ENCODE measurements around the gene ALDOC.

DNA sequence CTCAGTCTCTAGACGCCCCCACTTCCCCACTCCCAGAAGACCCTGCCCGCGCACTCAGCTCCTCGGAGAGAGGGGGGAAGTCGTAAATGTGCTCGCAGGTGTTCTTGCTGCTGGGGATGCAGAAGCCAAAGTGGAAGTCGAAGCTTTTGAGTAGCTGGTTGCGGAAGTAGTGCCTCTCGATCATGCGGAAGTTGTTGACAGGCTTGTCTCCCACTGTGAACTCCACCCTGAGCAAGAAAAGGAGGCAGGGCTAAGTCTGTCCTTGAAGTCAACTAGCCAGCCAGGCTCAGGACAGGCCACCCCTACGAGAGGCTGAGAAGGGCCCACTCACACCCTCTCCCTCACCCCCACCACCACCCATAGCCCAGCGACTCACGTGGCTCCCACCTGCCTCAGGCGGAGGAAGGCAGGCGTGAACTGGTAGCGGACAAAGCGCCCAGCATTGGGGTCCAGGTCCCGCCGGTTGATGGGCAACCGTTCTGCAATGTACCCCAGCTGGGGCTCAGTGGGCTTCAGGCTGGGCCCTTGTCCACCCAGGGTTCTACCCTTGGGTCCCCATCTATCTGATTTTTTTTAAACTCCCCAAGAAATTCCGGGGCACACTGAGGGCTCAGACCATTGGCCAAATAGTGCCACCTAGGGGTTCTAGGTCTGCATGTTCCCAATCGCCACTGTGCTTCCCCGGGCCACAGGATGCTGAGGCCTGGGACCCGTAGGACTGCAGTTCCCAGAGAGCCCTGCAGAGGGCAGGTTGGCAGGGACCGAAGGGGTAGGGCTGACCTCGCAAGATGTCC is 28.9 kb downstream of the ALDOC start:
- TF ChIP-seq YY1 (IDR thresholded peaks at IDR 0.05; ENCODE audit: low read depth, low read length): peak; percentile 69; the same call in 1 of the 2 replicates
- peak; percentile 63 for TF ChIP-seq DPF2 (IDR thresholded peaks at IDR 0.05)
- no peak for TF ChIP-seq MEF2A (IDR thresholded peaks at IDR 0.05; ENCODE audit: insufficient read depth, low read depth, low read length)
- TF ChIP-seq EZH2 (IDR thresholded peaks at IDR 0.05; ENCODE audit: borderline replicate concordance, control insufficient read depth, low read depth, low read length): no peak
- no peak for TF ChIP-seq POLR2AphosphoS2 (IDR thresholded peaks at IDR 0.05; ENCODE audit: low read depth, low read length)
- no peak for TF ChIP-seq CEBPZ (IDR thresholded peaks at IDR 0.05; ENCODE audit: low read depth, low read length)
- TF ChIP-seq POLR2A (IDR thresholded peaks at IDR 0.05; ENCODE audit: low read depth, low read length): no peak; the same call in 1 of the 2 replicates
- TF ChIP-seq USF2 (IDR thresholded peaks at IDR 0.05; ENCODE audit: borderline replicate concordance, low read depth, low read length): no peak
- TF ChIP-seq RAD21 (IDR thresholded peaks at IDR 0.05; ENCODE audit: insufficient read depth, low read depth, low read length): peak; percentile 55
- TF ChIP-seq NR2C2 (IDR thresholded peaks at IDR 0.05; ENCODE audit: borderline replicate concordance, control insufficient read depth, insufficient read length, low read depth): no peak
